HG03457 (cell line): ENCODE results near the gene NMNAT3.

Source experiments
- ATAC-seq: cut with Tn5 transposase; IDR thresholded peaks from one replicate; pipeline ENCODE4 v1.9.1; 2021; ENCODE audit warnings: moderate number of reproducible peaks; ENCODE audit not compliant: unreplicated experiment

Gene NMNAT3

GRCh38 chr3:139523718-139524117, 154.1 kb downstream of the NMNAT3 start:
- ATAC-seq, result no peak

GRCh38 chr3:139523166-139523565, 154.6 kb downstream of the NMNAT3 start:
- no peak for ATAC-seq

- ATAC-seq, result no peak
Observed at GRCh38 chr3:139522421-139522820, 155.4 kb downstream of the NMNAT3 start.

- no peak for ATAC-seq
Observed at GRCh38 chr3:139521816-139522215, 156.0 kb downstream of the NMNAT3 start.

- ATAC-seq, result no peak
Observed at GRCh38 chr3:139521144-139521543, 156.6 kb downstream of the NMNAT3 start.

GRCh38 chr3:139519998-139520737, 157.6 kb downstream of the NMNAT3 start:
- ATAC-seq, result no peak

GRCh38 chr3:139518926-139519842, 158.6 kb downstream of the NMNAT3 start:
- no peak for ATAC-seq

- no peak for ATAC-seq
Observed at GRCh38 chr3:139518306-139518705, 159.5 kb downstream of the NMNAT3 start.

GRCh38 chr3:139517321-139518065, 160.3 kb downstream of the NMNAT3 start:
- ATAC-seq, result no peak

- no peak for ATAC-seq
Observed at GRCh38 chr3:139514741-139515140, 163.0 kb downstream of the NMNAT3 start.
